NCI-H1092 treated with DMSO at 0.1 percent for 48 hours (cell line): ENCODE results near the gene NOL8.

Experiments
- DNase-seq: peaks from one replicate; lab custom pipeline; 2025; lab: John Stamatoyannopoulos, UW

The NOL8 gene

GRCh38 chr9:92266486-92266885, 58.7 kb downstream of the NOL8 start:
- DNase-seq = no peak

DNA sequence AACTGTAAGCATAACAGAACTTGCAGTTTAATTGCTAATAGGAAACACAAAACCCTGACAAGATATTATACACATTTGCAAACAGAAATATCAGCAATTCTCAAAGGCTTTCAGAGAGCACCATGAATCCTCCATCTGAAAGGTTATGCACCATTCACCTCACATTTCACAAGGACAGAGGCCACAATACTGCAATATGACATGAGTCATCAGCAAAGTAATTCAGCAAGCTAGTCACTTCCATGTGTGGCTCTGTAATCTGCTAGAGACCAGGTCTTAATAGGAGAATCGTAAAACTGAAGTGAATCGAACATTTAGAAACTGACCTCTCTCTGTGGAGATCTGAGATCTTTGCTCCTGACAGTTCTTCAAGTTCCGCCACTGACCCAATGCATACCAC, 60.0 kb downstream of the NOL8 start:
- no peak for DNase-seq

- DNase-seq = no peak
These were observed 62.0 kb downstream of the NOL8 start for GRCh38 chr9:92263131-92263530.

GRCh38 chr9:92257327-92257726, 67.8 kb downstream of the NOL8 start:
- no peak for DNase-seq

DNA sequence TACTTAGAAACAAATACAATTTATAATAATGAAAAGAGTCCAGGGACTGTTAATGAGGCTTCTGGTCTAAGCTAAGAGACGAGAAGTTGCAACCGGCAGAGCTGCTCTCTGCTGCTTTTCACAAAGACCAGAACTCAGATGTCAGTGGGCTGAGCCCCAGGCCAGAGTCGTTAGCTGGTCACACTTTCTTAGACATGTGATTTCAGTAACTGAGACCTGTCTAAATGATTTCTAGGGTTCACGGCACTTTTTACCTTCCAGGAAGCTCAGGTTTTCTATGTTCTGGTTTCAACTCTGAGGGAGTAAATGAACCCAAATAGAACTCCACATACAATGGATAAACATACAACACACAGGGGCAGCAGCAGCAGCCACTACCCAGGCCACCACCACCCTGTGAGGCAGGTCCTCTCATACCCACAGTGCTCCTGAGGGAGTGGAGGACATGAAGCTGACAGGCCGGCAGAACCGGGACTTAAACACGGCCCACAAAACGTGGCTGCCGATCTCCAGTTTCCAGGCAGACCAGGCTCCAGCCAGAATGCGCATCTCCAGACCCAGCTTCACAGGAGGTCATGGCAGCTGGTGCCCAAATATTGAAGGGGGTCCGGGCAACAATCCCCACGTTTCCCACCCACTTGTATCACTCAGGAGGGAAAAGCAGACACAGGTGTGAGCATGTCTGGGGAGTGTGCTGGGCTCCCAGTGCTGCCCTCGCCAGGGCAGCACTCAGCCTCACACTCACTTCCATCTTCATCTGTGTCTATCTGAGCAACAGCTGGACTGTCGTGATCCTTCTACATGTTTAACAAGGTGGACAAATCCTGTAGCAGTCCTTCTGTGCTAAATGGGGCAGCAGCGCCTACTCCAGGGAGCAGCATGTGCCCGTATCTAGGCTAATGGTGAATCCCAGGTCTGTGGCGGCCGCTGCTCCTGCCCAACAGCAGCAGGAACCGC, 70.5 kb downstream of the NOL8 start:
- DNase-seq = no peak

- no peak for DNase-seq
These were observed 71.5 kb downstream of the NOL8 start for GRCh38 chr9:92253656-92254055.

- no peak for DNase-seq
These were observed 77.2 kb downstream of the NOL8 start for GRCh38 chr9:92247981-92248380.
